HCT116 (cell line): ENCODE data around the gene MED12. TPM values are rescaled to one million over a fixed set of nuclear protein-coding genes. Genes with fewer than 3 reads are reported as not detected.

Source experiments
- ATAC-seq: fragments of 200-7000 bp; cut with Tn5 transposase; 2 replicates; pipeline ENCODE4 v1.9.1; 2020; ENCODE audit warnings: mild to moderate bottlenecking, moderate library complexity
- BruUV-seq: library from RNA; stranded (reverse); fragments of 400-500 nt; replicated peaks from 2 replicates; lab custom pipeline; 2021; lab: Mats Ljungman, UMichigan
- CTCF ChIA-PET: fragments of 300-600 bp; sonication (Branson Sonifier 250); formaldehyde crosslinking; loops from one replicate; lab custom pipeline; 2021; ENCODE audit warnings: antibody characterized with exemption; lab: Charles Lee
- POLR2A ChIA-PET: fragments of 300-600, 350-600 bp; sonication (Branson Sonifier 250); formaldehyde crosslinking; loops from one replicate; lab custom pipeline; 2021; ENCODE audit warnings: antibody characterized with exemption; lab: Charles Lee
- RAD21 ChIA-PET, 2 experiments: fragments of 300-600 bp; sonication (Branson Sonifier 250); formaldehyde crosslinking; loops; one replicate each; lab custom pipeline; 2023; ENCODE audit warnings: low total read pairs in 2 of 2; ENCODE audit not compliant: uncharacterized antibody in 2 of 2, unreplicated experiment in 2 of 2, low non-redundant PET in 1 of 2; lab: Charles Lee
- DNase-seq: peaks from one replicate; pipeline ENCODE4 v3.0.0-alpha.2; 2010; ENCODE audit warnings: low read depth, low spot score
- H2AFZ ChIP-seq: fragments of 200-600 bp; shearing (Covaris generic), sonication (generic); 2 replicates; pipeline ENCODE4 v1.6.1; 2017; ENCODE audit warnings: low read depth, mixed run types, mixed read lengths, antibody characterized with exemption, low read length; ENCODE audit not compliant: poor library complexity, severe bottlenecking
- H3K27ac ChIP-seq: 2 replicates; pipeline ENCODE4 v1.5.1; 2012; ENCODE audit warnings: low read depth, low read length
- H3K27me3 ChIP-seq: fragments of 200-600 bp; sonication (generic); 2 replicates; pipeline ENCODE4 v1.6.1; 2016; ENCODE audit warnings: mixed run types, low read length, mixed read lengths; ENCODE audit not compliant: insufficient read depth
- H3K36me3 ChIP-seq, 2 experiments: fragments of 200-500 bp in 1 of 2; fragments of 200-600 bp in 1 of 2; sonication (Bioruptor generic) in 1 of 2; sonication (generic) in 1 of 2; 2 replicates each; pipeline versions ENCODE4 v1.5.1 to v1.6.1; 2014 to 2016; ENCODE audit warnings: low read length in 2 of 2, inconsistent platforms in 1 of 2, mixed read lengths in 1 of 2, mixed run types in 1 of 2; ENCODE audit not compliant: insufficient read depth in 2 of 2, control insufficient read depth in 1 of 2
- H3K4me1 ChIP-seq, 2 experiments: fragments of 200-600 bp in 1 of 2; sonication (generic) in 1 of 2; 2 replicates each; pipeline versions ENCODE4 v1.5.1 to v1.6.1; 2012 to 2017; ENCODE audit warnings: low read length in 2 of 2, inconsistent platforms in 1 of 2, mild to moderate bottlenecking in 1 of 2, mixed read lengths in 1 of 2, mixed run types in 1 of 2, moderate library complexity in 1 of 2; ENCODE audit not compliant: insufficient read depth in 2 of 2, control insufficient read depth in 1 of 2
- H3K4me2 ChIP-seq: fragments of 200-600 bp; sonication (generic); 2 replicates; pipeline ENCODE4 v1.6.1; 2017; ENCODE audit warnings: mixed run types, low read length, mixed read lengths
- H3K4me3 ChIP-seq, 2 experiments: fragments of 200-600 bp in 1 of 2; sonication (generic) in 1 of 2; replicated peaks in 1 of 2; 2 replicates each; pipeline ENCODE4 v1.5.1; 2011 to 2016; ENCODE audit warnings: low read length in 2 of 2, control low read depth in 1 of 2, low read depth in 1 of 2, mild to moderate bottlenecking in 1 of 2, mixed read lengths in 1 of 2, mixed run types in 1 of 2
- H3K79me2 ChIP-seq: fragments of 200-600 bp; sonication (generic); 2 replicates; pipeline ENCODE4 v1.6.1; 2017; ENCODE audit warnings: mild to moderate bottlenecking, mixed run types, low read length, moderate library complexity, mixed read lengths; ENCODE audit not compliant: insufficient read depth
- H3K9ac ChIP-seq: fragments of 200-600 bp; sonication (generic); 2 replicates; pipeline ENCODE4 v1.6.1; 2016; ENCODE audit warnings: low read length, mixed read lengths
- H3K9me2 ChIP-seq: fragments of 200-600 bp; sonication (generic), shearing (Covaris generic); 2 replicates; pipeline ENCODE4 v1.6.1; 2017; ENCODE audit warnings: mixed run types, mild to moderate bottlenecking, moderate library complexity; ENCODE audit not compliant: insufficient read depth
- H3K9me3 ChIP-seq, 2 experiments: fragments of 200-500 bp in 1 of 2; fragments of 200-600 bp in 1 of 2; sonication (Bioruptor generic) in 1 of 2; sonication (generic) in 1 of 2; 2 replicates each; pipeline ENCODE4 v1.6.1; 2014 to 2017; ENCODE audit warnings: low read length in 2 of 2, mixed read lengths in 2 of 2, inconsistent platforms in 1 of 2, low read depth in 1 of 2, mild to moderate bottlenecking in 1 of 2, mixed run types in 1 of 2, moderate library complexity in 1 of 2; ENCODE audit not compliant: control insufficient read depth in 1 of 2, insufficient read depth in 1 of 2
- H4K20me1 ChIP-seq: fragments of 200-600 bp; sonication (generic), shearing (Covaris generic); 2 replicates; pipeline ENCODE4 v1.6.1; 2017; ENCODE audit warnings: mixed run types, mild to moderate bottlenecking, moderate library complexity; ENCODE audit not compliant: insufficient read depth
- CBX3 ChIP-seq: IDR thresholded peaks from 2 replicates; pipeline ENCODE4 v1.6.1; 2012; ENCODE audit warnings: low read depth
- CEBPB ChIP-seq: IDR thresholded peaks from 2 replicates; pipeline ENCODE4 v1.6.1; 2012; ENCODE audit warnings: low read depth
- EGR1 ChIP-seq: IDR thresholded peaks from 2 replicates; pipeline ENCODE4 v1.6.1; 2012; ENCODE audit warnings: low read depth
- ELF1 ChIP-seq: IDR thresholded peaks from 2 replicates; pipeline ENCODE4 v1.6.1; 2012; ENCODE audit warnings: low read depth, borderline replicate concordance
- EZH2phosphoT487 ChIP-seq: fragments of 200-600 bp; IDR thresholded peaks from 2 replicates; pipeline ENCODE4 v1.6.1; 2018; ENCODE audit warnings: antibody characterized with exemption, borderline replicate concordance
- JUND ChIP-seq: IDR thresholded peaks from 2 replicates; pipeline ENCODE4 v1.6.1; 2012
- MAX ChIP-seq: IDR thresholded peaks from 2 replicates; pipeline ENCODE4 v1.6.1; 2012
- POLR2AphosphoS5 ChIP-seq: IDR thresholded peaks from 2 replicates; pipeline ENCODE4 v1.6.1; 2011; ENCODE audit warnings: mild to moderate bottlenecking, low read depth, low read length, moderate library complexity
- SIN3A ChIP-seq: IDR thresholded peaks from 2 replicates; pipeline ENCODE4 v1.6.1; 2012; ENCODE audit warnings: low read depth
- SP1 ChIP-seq: IDR thresholded peaks from 2 replicates; pipeline ENCODE4 v1.6.1; 2012; ENCODE audit warnings: low read depth
- SRF ChIP-seq: IDR thresholded peaks from 2 replicates; pipeline ENCODE4 v1.6.1; 2012; ENCODE audit warnings: low read depth
- TCF7L2 ChIP-seq: IDR thresholded peaks from 2 replicates; pipeline ENCODE4 v1.7.0; 2011; ENCODE audit warnings: borderline replicate concordance, inconsistent platforms; ENCODE audit not compliant: insufficient read depth, insufficient read length; ENCODE audit errors: extremely low read depth
- ZNF274 ChIP-seq: fragments of 200-500 bp; sonication (Bioruptor generic); IDR thresholded peaks from 2 replicates; pipeline ENCODE4 v1.6.1; 2014; ENCODE audit warnings: mild to moderate bottlenecking, low read depth, low read length, inconsistent platforms
- intact Hi-C: fragments of 100-400 bp; cut with micrococcal nuclease; formaldehyde crosslinking; loops from 2 replicates; pipeline ENCODE4 v1.10.0; 2022
- total RNA-seq: library from RNA; stranded (reverse); gene quantifications from one replicate; pipeline ENCODE4 v1.2.1, GENCODE V29; 2021; ENCODE audit not compliant: unreplicated experiment

MED12 gene
- total RNA-seq, 1 experiment from 2014 or later: 32.8 TPM

- ChIA-PET CTCF (no interaction called here), RAD21 (no interaction called here), POLR2A (no interaction called here)
- no peaks in the 10 kb centered on the region for H3K79me2 ChIP-seq
- no peak for DNase-seq
- no peaks in the 10 kb centered on the region for H3K9me2 ChIP-seq
- no peaks in the 10 kb centered on the region for H3K36me3 ChIP-seq
- intact Hi-C loops: no loop called here
- no peak overlapping the region for H3K27ac ChIP-seq
- peaks cover 0 to 3% of the 10 kb centered on the region in 2 experiments; a peak in 1 of 4 replicates for H3K4me1 ChIP-seq
- ATAC-seq: no peak
- no peak overlapping the region for H3K9ac ChIP-seq
- H3K9me3 ChIP-seq: no peaks in the 10 kb centered on the region
- no peak overlapping the region for H3K4me2 ChIP-seq
- no peak for TF ChIP-seq CBX3
- no peak for TF ChIP-seq JUND
- no peak for TF ChIP-seq POLR2AphosphoS5
- no peak for TF ChIP-seq ZNF274
- no peak for TF ChIP-seq CEBPB
- H3K4me3 ChIP-seq: no peak overlapping the region
- H2AFZ ChIP-seq: no peak overlapping the region
- no TSS peak for BruUV-seq
- no peaks in the 10 kb centered on the region for H4K20me1 ChIP-seq
- H3K27me3 ChIP-seq: no peaks in the 10 kb centered on the region
Observed at GRCh38 chrX:71109051-71109450, 9.3 kb upstream of the MED12 start.

GRCh38 chrX:71111141-71111843, 7.1 kb upstream of the MED12 start, which contains the start of gene IL2RG:
IL2RG (minus strand) TSS chrX:71111577; CDS start chrX:71111539, 38 bp downstream.
- intact Hi-C loops: no loop called here
- Histone ChIP-seq H3K4me1 (peaks cover 0 to 2% of the 10 kb centered on the region in 2 experiments; a peak in 1 of 4 replicates), H3K36me3 (no peaks in the 10 kb centered on the region), H3K4me3 (no peak within 1 kb of the TSS), H3K9me3 (no peaks in the 10 kb centered on the region), H4K20me1 (no peaks in the 10 kb centered on the region), H2AFZ (no peak within 1 kb of the TSS), H3K27me3 (no peaks in the 10 kb centered on the region), H3K4me2 (no peak within 1 kb of the TSS), H3K27ac (no peak within 1 kb of the TSS), H3K9me2 (no peaks in the 10 kb centered on the region), H3K9ac (no peak within 1 kb of the TSS), H3K79me2 (no peaks in the 10 kb centered on the region)
- no TSS peak for BruUV-seq
- ChIA-PET RAD21 (no interaction called here), CTCF (no interaction called here), POLR2A (no interaction called here)
- no peak for ATAC-seq
- TF ChIP-seq SRF (no peak), MAX (no peak), EGR1 (no peak), CEBPB (no peak), ELF1 (no peak), ZNF274 (no peak), TCF7L2 (no peak), EZH2phosphoT487 (no peak), SIN3A (no peak), SP1 (no peak)
- no peak for DNase-seq
